Prostate gland (tissue), 2 donors: Measurements from ENCODE around the gene SGSM1. TPM values are rescaled to one million over a fixed set of nuclear protein-coding genes. Genes with fewer than 3 reads are reported as not detected.

ENCODE experiments used
- DNase-seq: peaks from one replicate; pipeline ENCODE4 v3.0.0-alpha.2; 2019; ENCODE audit warnings: low spot score
- H3K27ac ChIP-seq, 2 donors: fragments of 200-600 bp; sonication (generic); 2 replicates each; pipeline ENCODE4 v1.5.1; 2017 to 2019
- H3K27me3 ChIP-seq: fragments of 200-600 bp; sonication (generic); replicated peaks from 2 replicates; pipeline ENCODE4 v1.5.1; 2019; ENCODE audit not compliant: insufficient read depth
- H3K36me3 ChIP-seq, 2 donors: fragments of 200-600 bp; sonication (generic); 1 replicate in 1 of 2; 2 replicates in 1 of 2; pipeline versions ENCODE4 v1.5.1 to v1.8.1; 2017 to 2019
- H3K4me1 ChIP-seq: fragments of 200-600 bp; sonication (generic); replicated peaks from 2 replicates; pipeline ENCODE4 v1.5.1; 2019
- H3K4me3 ChIP-seq, 2 donors: fragments of 200-600 bp; sonication (generic); 2 replicates each; pipeline ENCODE4 v1.5.1; 2017 to 2019
- H3K9me3 ChIP-seq: fragments of 200-600 bp; sonication (generic); 2 replicates; pipeline ENCODE4 v1.5.1; 2017
- CTCF ChIP-seq, 4 experiments: fragments of 200-600 bp in 2 of 4; fragments of 450-650 bp in 2 of 4; sonication (generic) in 2 of 4; IDR thresholded peaks; 1 replicate in 3 of 4; 2 replicates in 1 of 4; pipeline ENCODE4 v1.5.1; 2016 to 2019; ENCODE audit warnings: antibody characterized with exemption in 4 of 4, mild to moderate bottlenecking in 2 of 4, moderate library complexity in 2 of 4
- POLR2A ChIP-seq: fragments of 450-650 bp; IDR thresholded peaks from one replicate; pipeline ENCODE4 v1.6.1; 2016; ENCODE audit warnings: antibody characterized with exemption, mild to moderate bottlenecking
- POLR2AphosphoS5 ChIP-seq: sonication (generic); formaldehyde crosslinking; IDR thresholded peaks from one replicate; pipeline ENCODE4 v1.6.1; 2017; ENCODE audit warnings: antibody characterized with exemption
- WGBS: methylation state at CpG from one replicate; pipeline ENCODE4 v1.1.5; 2018; 5-methylcytosine and 5-hydroxymethylcytosine counted together
- intact Hi-C: fragments of 100-400 bp; cut with DNase I; formaldehyde crosslinking; loops from one replicate; pipeline ENCODE4 v1.14.2; 2022
- total RNA-seq, 2 donors: library from RNA; depleted of rRNA; stranded (reverse); fragments of >200 nt; gene quantifications; one replicate each; pipeline ENCODE4 v1.1.0, GENCODE V29; 2016

The SGSM1 gene
- total RNA-seq, 2 donors from 2014 or later = 4.1 to 7.7 TPM

DNA sequence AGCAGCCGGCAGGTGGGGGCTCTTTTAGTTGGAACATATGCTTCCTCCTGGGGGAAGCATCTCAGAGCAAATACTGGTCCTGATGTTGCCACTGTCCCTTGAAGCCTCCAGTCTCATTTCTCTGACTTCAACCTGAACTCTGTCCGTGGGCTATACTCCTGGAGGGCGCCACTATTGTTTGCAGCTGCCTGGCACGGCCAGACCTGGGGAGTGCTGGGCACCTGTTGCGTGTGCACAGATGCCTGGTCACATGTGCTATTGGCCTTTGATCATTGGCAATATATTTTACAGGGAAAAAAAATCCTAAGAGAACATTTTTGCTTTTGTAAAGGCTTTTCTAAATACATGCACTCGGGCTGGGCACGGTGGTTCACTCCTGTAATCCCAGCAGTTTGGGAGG lies 122.3 kb downstream of the SGSM1 start:
- no peaks in the 10 kb centered on the region for H3K4me1 ChIP-seq
- H3K4me3 ChIP-seq = no peak overlapping the region
- DNase-seq = no peak
- H3K9me3 ChIP-seq = no peaks in the 10 kb centered on the region
- H3K36me3 ChIP-seq = no peaks in the 10 kb centered on the region
- H3K27ac ChIP-seq = no peak overlapping the region
- H3K27me3 ChIP-seq = no peaks in the 10 kb centered on the region
- intact Hi-C loops = no loop called here
- 77% methylated on average over 7 of the region's 7 CpGs for WGBS
- TF ChIP-seq CTCF (IDR thresholded peaks at IDR 0.05) (no peak), POLR2A (no peak), POLR2AphosphoS5 (no peak)

DNA sequence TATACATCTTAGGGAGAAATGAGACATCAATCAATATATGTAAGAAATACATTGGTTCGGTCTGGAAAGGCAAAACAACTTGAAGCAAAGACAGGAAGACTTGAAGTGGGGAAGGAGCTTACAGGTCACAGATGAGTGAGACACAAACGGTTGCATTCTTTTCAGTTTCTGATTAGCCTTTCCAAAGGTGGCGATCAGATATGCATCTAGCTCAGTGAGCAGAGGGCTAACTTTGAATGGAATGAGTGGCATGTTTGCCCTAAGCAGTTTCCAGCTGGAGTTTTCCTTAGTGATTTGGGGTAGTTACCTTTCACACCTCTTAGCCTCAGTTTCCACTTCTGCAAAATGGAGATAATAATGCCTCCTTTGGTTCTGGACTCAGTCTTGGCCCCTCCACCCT lies 124.7 kb downstream of the SGSM1 start:
- Histone ChIP-seq H3K27me3 (no peaks in the 10 kb centered on the region), H3K27ac (no peak overlapping the region), H3K4me1 (no peaks in the 10 kb centered on the region), H3K9me3 (no peaks in the 10 kb centered on the region), H3K36me3 (no peaks in the 10 kb centered on the region), H3K4me3 (no peak overlapping the region)
- TF ChIP-seq CTCF (IDR thresholded peaks at IDR 0.05) (no peak), POLR2AphosphoS5 (no peak), POLR2A (no peak)
- intact Hi-C loops = no loop called here
- 76% methylated on average over 3 of the region's 3 CpGs for WGBS
- no peak for DNase-seq

- TF ChIP-seq POLR2A (no peak), POLR2AphosphoS5 (no peak), CTCF (IDR thresholded peaks at IDR 0.05) (no peak)
- no peaks in the 10 kb centered on the region for H3K36me3 ChIP-seq
- H3K9me3 ChIP-seq = no peaks in the 10 kb centered on the region
- intact Hi-C loops = no loop called here
- H3K4me3 ChIP-seq = no peak overlapping the region
- no peaks in the 10 kb centered on the region for H3K4me1 ChIP-seq
- no peaks in the 10 kb centered on the region for H3K27me3 ChIP-seq
- DNase-seq = no peak
- H3K27ac ChIP-seq = no peak overlapping the region
Measured at GRCh38 chr22:24935771-24936483, 129.9 kb downstream of the SGSM1 start.

DNA sequence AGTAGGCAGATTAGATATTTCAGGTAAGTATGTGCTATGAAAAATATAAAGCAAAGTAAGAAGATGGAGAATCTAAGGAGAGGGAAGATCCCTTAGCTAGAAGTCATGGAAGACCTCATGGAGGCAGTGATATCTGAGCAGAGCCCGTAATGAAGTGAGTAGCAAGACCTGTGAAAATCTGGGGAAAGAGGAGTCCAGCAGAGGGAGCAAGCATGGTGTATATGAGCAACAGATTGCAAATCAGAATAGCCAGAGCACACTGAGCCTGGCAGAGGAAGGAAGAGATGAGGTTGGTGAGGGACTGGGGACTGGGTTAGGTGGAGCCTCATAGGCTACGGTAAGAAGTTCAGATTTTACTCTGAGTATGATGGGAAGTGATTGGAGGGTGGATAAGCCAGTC lies 131.1 kb downstream of the SGSM1 start:
- peak in 1 of 4 experiments; percentile 11 for TF ChIP-seq CTCF (IDR thresholded peaks at IDR 0.05)
- TF ChIP-seq POLR2A = no peak
- Histone ChIP-seq H3K36me3 (no peaks in the 10 kb centered on the region), H3K4me3 (no peak overlapping the region), H3K9me3 (no peaks in the 10 kb centered on the region), H3K27ac (no peak overlapping the region), H3K4me1 (no peaks in the 10 kb centered on the region), H3K27me3 (no peaks in the 10 kb centered on the region)
- intact Hi-C loops = no loop called here
- 41% methylated on average over 2 of the region's 2 CpGs for WGBS
- no peak for DNase-seq

GRCh38 chr22:24938741-24939341 lies 132.8 kb downstream of the SGSM1 start:
- TF ChIP-seq CTCF (IDR thresholded peaks at IDR 0.05) = peak in 3 of 4 experiments; percentile 56 to 77 (median 71)
- TF ChIP-seq POLR2AphosphoS5 = no peak
- H3K27ac ChIP-seq = no peak overlapping the region
- H3K36me3 ChIP-seq = no peaks in the 10 kb centered on the region
- intact Hi-C loops = no loop called here
- no peaks in the 10 kb centered on the region for H3K4me1 ChIP-seq
- H3K9me3 ChIP-seq = no peaks in the 10 kb centered on the region
- H3K27me3 ChIP-seq = no peaks in the 10 kb centered on the region
- 17% methylated on average over 11 of the region's 11 CpGs for WGBS
- peak; percentile 39 for DNase-seq
- no peak overlapping the region for H3K4me3 ChIP-seq
